RWPE2 (cell line): ENCODE measurements around the gene RTRAF.

ENCODE experiments used
- ATAC-seq: fragments of 200-7000 bp; cut with Tn5 transposase; 3 replicates; pipeline ENCODE4 v1.9.1; 2021; ENCODE audit warnings: low read depth
- DNase-seq: peaks from one replicate; pipeline ENCODE4 v3.0.0-alpha.2; 2020; ENCODE audit warnings: low spot score
- H3K27ac ChIP-seq: fragments of 450-650 bp; 2 replicates; pipeline ENCODE4 v1.5.1; 2017; ENCODE audit warnings: mild to moderate bottlenecking; ENCODE audit not compliant: poor library complexity, severe bottlenecking
- H3K27me3 ChIP-seq: fragments of 250-450 bp; sonication (Bioruptor Pico); 2 replicates; pipeline ENCODE4 v1.5.1; 2021; ENCODE audit warnings: mild to moderate bottlenecking, moderate library complexity; ENCODE audit not compliant: insufficient read depth, poor library complexity, severe bottlenecking
- H3K36me3 ChIP-seq: fragments of 250-450 bp; sonication (Bioruptor Pico); 2 replicates; pipeline ENCODE4 v1.5.1; 2020; ENCODE audit warnings: low read depth, mild to moderate bottlenecking, moderate library complexity
- H3K4me1 ChIP-seq: fragments of 250-450 bp; sonication (Bioruptor Pico); 2 replicates; pipeline ENCODE4 v1.5.1; 2021; ENCODE audit warnings: mild to moderate bottlenecking, moderate library complexity; ENCODE audit not compliant: insufficient read depth, poor library complexity, severe bottlenecking
- H3K4me3 ChIP-seq: fragments of 250-450 bp; sonication (Bioruptor Pico); 2 replicates; pipeline ENCODE4 v1.5.1; 2021; ENCODE audit warnings: mild to moderate bottlenecking, moderate library complexity; ENCODE audit not compliant: severe bottlenecking
- H3K9me3 ChIP-seq: fragments of 250-450 bp; sonication (Bioruptor Pico); 2 replicates; pipeline ENCODE4 v1.5.1; 2021; ENCODE audit warnings: mild to moderate bottlenecking, moderate library complexity; ENCODE audit not compliant: severe bottlenecking
- CTCF ChIP-seq: fragments of 450-650 bp; IDR thresholded peaks from one replicate; pipeline ENCODE4 v1.5.1; 2017; ENCODE audit warnings: mild to moderate bottlenecking, moderate library complexity; ENCODE audit not compliant: poor library complexity, severe bottlenecking

RTRAF gene

DNA sequence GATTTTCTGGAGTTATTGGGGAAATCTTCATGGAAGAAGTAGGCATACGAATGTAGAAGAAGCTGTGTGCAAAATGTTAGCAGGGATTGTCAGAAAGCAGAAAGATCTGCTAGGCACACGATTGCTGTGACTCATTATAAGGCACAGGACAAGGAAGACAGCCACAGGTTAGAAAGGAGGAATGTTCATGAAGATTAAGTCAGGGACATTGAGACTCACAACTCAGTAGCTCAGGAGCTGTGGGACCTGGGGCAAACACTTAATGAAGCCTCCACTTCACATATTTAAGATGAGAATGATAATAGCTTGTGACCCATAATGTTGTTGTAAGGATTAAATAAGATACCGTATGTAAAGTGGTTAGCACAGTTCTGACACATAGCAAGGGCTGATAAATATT, 26.6 kb upstream of the RTRAF start:
- H3K27ac ChIP-seq = no peak overlapping the region
- H3K4me3 ChIP-seq = no peak overlapping the region
- ATAC-seq = no peak
- TF ChIP-seq CTCF = no peak
- H3K9me3 ChIP-seq = peaks cover 5% of the 10 kb centered on the region
- H3K4me1 ChIP-seq = no peaks in the 10 kb centered on the region
- H3K36me3 ChIP-seq = no peaks in the 10 kb centered on the region
- no peak for DNase-seq
- H3K27me3 ChIP-seq = peaks cover 6% of the 10 kb centered on the region

GRCh38 chr14:51963286-51963685, 26.1 kb upstream of the RTRAF start:
- H3K27me3 ChIP-seq = peaks cover 9% of the 10 kb centered on the region

GRCh38 chr14:51967521-51967920, 21.8 kb upstream of the RTRAF start:
- no peak for DNase-seq
- Histone ChIP-seq H3K4me1 (no peaks in the 10 kb centered on the region), H3K27ac (no peak overlapping the region), H3K4me3 (no peak overlapping the region), H3K9me3 (no peaks in the 10 kb centered on the region), H3K36me3 (no peaks in the 10 kb centered on the region), H3K27me3 (peaks cover 23% of the 10 kb centered on the region)
- no peak for ATAC-seq
- no peak for TF ChIP-seq CTCF

More at GRCh38 chr14:51963286-51963685, 26.1 kb upstream of the RTRAF start:
- no peak overlapping the region for H3K27ac ChIP-seq
- ATAC-seq (no peak), DNase-seq (no peak)
- H3K9me3 ChIP-seq = peaks cover 5% of the 10 kb centered on the region
- no peaks in the 10 kb centered on the region for H3K4me1 ChIP-seq
- no peak overlapping the region for H3K4me3 ChIP-seq
- no peak for TF ChIP-seq CTCF
- H3K36me3 ChIP-seq = no peaks in the 10 kb centered on the region

GRCh38 chr14:51969852-51970540, 19.4 kb upstream of the RTRAF start:
- Histone ChIP-seq H3K9me3 (no peaks in the 10 kb centered on the region), H3K4me3 (no peak overlapping the region), H3K36me3 (no peaks in the 10 kb centered on the region), H3K27me3 (peaks cover 23% of the 10 kb centered on the region), H3K27ac (no peak overlapping the region), H3K4me1 (no peaks in the 10 kb centered on the region)
- no peak for ATAC-seq
- DNase-seq = no peak
- no peak for TF ChIP-seq CTCF

GRCh38 chr14:51972566-51972965, 16.8 kb upstream of the RTRAF start:
- Histone ChIP-seq H3K9me3 (no peaks in the 10 kb centered on the region), H3K4me3 (no peak overlapping the region), H3K36me3 (no peaks in the 10 kb centered on the region), H3K27ac (no peak overlapping the region), H3K27me3 (peaks cover 18% of the 10 kb centered on the region), H3K4me1 (no peaks in the 10 kb centered on the region)
- no peak for TF ChIP-seq CTCF
- no peak for ATAC-seq
- DNase-seq = no peak
